Renal cortical epithelial cell (primary cell): ENCODE data around the gene NMNAT3. TPM values are rescaled to one million over a fixed set of nuclear protein-coding genes. Genes with fewer than 3 reads are reported as not detected.

Source experiments
- DNase-seq: peaks from one replicate; pipeline ENCODE4 v3.0.0-alpha.2; 2011; ENCODE audit warnings: low read depth
- total RNA-seq: library from RNA; depleted of rRNA; stranded (reverse); fragments of >200 nt; gene quantifications from 2 replicates; pipeline ENCODE4 v1.2.3, GENCODE V29; 2014

Gene NMNAT3
- total RNA-seq, 1 donor from 2014 or later = 11.9 TPM

DNA sequence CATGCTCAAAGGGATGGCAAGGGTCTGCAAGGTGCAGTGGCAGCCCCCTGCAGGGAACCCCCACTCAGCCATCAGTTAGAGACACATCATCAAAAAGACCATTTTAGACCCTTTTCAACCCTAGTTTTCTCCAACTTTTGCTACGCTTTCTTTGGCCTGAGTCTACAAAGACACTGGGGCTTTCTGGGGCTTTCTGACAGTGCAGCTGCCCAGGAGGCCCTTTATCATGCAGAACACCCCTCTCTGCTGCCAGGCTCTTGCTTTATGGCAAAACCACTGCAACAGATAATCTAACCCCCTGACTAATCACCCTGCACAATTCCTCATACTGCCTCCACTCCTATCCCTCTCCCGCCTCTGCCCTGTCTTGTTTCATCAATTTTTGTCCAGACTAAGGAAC lies 2.4 kb downstream of the NMNAT3 start:
- DNase-seq = no peak

- no peak for DNase-seq
These were observed 3.1 kb downstream of the NMNAT3 start for GRCh38 chr3:139674571-139675260.

GRCh38 chr3:139672884-139673283 lies 4.9 kb downstream of the NMNAT3 start:
- DNase-seq = no peak

DNA sequence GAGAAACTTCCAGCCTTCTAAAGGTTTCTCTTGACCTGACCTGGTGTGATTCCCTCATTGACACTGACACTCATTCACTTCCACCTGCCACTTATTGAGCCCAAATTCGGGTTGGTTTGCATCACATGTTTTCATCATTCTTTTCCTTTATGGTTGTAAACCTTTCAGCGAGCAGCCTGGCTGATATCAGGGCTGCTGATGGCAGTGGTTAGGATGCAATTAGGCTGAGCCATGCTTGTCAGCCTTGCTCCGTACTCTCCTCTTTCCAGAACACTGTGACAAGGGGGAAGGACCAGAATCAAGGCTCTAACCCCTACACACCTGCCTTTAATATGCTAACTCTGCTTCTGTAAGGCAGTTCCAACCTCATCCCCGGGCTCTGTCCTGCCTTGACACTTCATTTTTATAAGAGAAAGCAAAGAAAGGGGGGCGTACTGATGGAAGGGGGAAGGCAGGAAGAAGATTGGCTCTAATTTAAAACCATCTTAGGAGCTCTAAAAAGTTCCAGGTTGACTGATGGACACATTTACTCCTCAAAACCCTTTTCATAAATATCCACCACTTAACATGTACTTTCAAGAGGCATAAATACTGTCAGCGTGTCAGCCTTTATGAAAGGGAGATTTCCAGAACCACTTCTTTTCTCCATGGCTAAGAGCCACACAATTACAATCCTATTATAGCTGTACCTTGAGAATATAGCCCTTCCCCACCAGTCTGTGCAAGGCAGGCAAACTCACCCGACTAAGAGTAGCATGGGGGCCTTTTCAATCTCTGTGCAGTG lies 5.7 kb downstream of the NMNAT3 start:
- no peak for DNase-seq

DNA sequence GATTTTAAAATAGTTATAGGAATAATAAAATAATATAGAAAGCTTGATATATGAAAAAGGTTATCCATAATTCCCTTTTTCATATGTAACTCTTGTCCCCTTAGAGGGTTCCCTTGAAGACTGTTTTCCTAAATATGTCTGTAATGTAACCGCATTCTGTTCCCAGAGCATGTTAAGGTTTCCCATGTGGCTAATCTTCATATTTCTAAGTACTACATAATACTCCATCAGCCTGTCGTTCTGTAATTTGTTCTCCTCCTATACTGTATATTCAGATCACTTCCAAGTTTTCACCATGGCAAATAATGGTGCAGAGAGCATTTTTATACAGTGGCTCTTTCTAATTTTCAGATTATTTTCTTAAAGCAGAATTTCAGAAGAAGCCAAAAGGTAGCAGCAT lies 6.7 kb downstream of the NMNAT3 start:
- no peak for DNase-seq

DNA sequence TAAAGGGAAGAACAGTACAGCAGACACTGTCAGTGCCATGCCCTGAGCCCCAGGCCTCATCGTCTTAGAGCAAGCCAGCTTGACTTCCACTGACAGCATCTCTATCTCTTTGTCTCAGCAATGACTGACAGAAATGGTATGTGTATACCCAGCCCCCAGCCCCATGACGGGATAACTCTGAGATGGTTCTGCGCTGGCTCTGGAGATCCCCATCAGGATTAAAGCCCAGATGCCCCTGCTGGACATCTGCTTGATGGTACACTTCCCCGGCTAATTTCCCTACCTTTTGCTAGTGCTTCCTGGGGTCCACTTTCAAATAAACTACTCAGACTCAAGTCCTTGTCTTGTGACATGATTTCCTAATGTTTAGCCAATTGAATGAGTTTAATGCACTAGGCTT lies 7.6 kb downstream of the NMNAT3 start:
- DNase-seq = no peak

GRCh38 chr3:139668332-139668731 lies 9.4 kb downstream of the NMNAT3 start:
- no peak for DNase-seq

GRCh38 chr3:139664958-139665357 lies 12.8 kb downstream of the NMNAT3 start:
- DNase-seq = no peak

DNA sequence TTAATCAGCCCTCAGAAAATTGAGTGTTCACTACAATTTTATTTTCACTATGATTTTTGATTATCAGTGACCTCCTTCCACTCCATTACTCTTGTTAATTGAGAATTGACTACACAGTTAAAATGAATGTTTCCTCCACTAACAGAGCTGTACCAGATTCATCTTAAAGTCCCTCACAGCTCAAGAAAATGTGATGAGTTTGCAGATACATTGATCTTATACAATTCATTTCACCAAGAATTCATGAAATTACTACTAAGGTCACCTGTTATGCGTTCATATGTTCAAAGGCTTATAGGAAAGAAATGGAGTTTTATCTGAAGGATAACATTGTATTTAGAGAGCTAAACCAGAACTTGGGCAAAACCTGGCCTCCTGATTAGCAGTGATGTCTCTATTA lies 17.5 kb downstream of the NMNAT3 start:
- no peak for DNase-seq

DNA sequence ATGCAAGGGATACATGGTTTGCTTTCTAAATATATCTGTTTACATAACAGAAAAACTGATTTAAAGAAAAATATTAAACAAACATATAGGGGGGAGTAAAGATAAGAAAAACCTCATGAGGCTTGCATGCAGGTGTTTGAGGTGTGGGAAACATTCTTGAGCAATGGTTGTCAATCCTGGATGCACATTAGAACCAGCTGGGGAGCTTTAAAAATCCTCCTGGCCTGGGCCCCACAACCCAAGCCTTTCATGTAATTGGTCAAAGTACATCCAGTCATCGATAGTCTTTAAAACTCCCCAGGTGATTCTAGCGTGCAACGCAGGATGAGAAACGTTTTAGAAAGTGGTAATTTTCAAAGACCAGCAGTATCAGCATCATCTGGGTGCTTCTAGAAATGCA lies 18.3 kb downstream of the NMNAT3 start:
- no peak for DNase-seq

GRCh38 chr3:139657936-139658335 lies 19.8 kb downstream of the NMNAT3 start:
- DNase-seq = no peak

- DNase-seq = no peak
These were observed 20.3 kb downstream of the NMNAT3 start for GRCh38 chr3:139657434-139657833.

- peak; percentile 54 for DNase-seq
These were observed 21.7 kb downstream of the NMNAT3 start for GRCh38 chr3:139655909-139656595.

DNA sequence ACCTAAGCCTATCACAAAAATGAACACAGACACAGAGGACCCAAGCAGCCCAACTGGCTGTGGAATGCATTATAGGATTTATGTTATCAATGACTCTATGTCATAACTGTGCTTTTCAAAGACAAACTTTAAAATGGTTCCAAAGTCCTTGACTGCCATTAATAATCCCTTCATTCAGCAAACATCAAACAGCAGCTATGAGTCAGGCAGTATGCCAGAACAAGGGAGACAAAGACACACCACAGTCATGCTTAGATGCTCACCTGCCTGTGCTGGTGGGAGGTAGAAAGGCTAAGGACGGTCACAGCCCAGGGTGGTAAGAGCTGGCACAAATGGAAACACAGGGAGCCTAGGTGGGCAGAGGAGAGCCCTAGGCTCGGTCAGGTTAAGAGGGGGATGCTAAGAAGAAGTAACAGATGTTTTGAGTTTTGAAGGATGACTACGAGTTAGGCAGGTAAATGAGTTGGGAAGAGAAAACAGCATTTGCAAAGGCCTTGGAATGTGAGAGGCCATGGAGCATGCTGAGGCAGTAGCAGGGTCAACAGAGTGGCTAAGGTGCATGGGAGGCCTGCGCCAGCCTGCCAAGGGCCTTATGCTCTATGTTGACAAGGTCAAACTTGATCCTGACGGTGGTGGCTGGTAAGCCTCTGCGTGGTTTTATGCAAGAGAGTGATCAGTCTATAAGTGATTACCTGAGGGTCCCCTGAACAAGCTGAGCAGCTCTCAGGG lies 23.0 kb downstream of the NMNAT3 start:
- peak; percentile 47 for DNase-seq

GRCh38 chr3:139653582-139653981 lies 24.2 kb downstream of the NMNAT3 start:
- no peak for DNase-seq

- no peak for DNase-seq
These were observed 25.2 kb downstream of the NMNAT3 start for GRCh38 chr3:139652561-139652960.

DNA sequence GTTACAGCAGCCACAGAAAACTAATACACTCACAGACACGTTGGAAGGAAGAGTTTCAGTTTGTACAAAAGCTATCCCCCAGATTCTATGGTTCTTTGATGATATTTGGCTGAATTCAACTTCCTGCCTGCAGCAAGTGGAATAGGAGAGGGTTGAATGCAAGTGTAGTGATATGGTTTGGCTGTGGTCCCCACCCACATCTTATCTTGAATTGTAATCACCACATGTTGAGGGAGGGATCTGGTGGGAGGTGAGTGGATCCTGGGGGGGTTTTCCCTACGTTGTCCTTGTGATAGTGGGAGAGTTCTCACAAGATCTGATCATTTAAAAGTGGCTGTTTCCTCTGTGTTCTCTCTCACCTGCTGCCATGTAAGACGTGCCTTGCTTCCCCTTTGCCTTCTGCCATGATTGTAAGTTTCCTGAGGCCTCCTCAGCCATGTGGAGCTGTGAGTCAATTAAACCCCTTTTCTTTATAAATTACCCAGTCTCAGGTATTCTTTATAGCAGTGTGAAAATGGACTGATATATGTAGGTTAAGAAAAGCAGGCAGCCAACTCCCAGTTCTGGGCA lies 29.8 kb downstream of the NMNAT3 start:
- no peak for DNase-seq

DNA sequence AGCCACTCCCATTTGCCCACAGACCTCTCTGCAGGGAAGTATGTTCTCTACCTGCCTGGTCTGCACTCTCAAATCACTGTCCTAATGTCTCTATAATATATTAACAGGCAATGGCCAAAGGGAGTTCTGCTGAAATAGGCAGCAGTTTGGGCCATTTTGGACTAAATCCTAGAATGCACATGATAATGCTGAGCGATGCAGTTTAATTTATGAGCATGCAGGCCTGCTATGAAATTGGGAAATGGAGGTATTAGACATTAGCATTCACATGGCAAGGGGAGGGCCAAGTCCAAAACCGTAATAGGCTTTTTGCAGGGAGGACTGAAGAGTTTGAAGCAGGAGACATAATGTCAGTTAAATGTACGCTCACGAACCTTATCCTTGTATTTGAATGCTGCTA lies 31.3 kb downstream of the NMNAT3 start:
- no peak for DNase-seq

- peak; percentile 63 for DNase-seq
These were observed 34.8 kb downstream of the NMNAT3 start for GRCh38 chr3:139642996-139643395.

DNA sequence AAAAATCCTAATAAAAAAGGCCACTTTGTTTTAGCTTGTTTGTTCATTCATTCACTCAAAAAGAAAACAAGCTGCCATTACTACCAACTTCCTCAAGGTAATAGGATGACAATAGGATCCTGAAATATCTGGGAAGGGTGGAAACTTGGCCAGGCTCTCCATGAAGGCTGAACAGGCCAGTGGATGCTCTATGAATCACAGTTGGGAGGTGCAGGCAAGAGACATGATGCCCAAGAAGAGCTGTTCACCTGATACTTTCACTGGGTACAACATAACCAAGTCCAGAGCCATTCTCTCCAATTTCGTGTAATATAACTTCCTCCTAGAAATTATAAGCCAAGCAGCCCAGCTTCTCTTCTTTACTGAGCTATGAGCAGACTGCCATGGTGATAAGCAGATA lies 37.3 kb downstream of the NMNAT3 start:
- DNase-seq = no peak

DNA sequence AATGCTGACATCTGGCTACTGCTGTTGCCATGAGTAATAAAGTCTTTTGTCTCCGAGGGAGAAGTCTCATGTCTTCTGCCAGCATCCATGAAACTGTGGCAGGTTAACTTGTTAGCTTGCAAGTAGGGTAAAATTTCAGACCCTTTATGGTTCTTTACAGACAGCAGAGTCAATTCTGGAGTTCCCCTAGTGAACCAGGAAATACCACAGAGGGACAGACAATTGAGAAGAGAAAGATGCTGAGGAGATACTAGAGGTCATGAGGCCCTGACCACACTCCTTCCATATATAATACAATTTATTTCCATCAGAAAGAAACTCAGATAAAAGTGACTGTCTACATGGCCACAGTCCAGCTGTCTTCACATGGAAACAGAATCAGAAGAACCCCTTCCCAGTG lies 38.1 kb downstream of the NMNAT3 start:
- DNase-seq = no peak

DNA sequence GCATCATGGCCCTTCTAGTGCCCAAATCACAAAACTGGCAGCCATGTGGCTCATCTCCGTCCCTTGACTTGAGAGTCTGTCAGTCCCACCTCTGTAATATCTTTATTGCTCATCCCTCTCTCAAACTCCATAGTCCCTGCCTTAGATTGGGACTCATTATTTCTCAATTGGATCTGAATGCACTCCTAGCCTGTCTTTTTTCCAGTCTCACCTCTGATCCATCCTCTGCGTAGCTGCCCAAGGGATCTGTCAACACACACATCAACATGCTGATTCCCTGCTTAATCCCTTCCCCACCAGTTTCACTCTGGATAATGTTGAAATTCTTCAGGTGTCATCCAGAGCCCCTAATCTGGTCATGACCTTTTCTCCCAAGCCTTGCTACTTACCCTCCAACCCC lies 39.3 kb downstream of the NMNAT3 start:
- DNase-seq = no peak
